Urothelium cell line (cell line): ENCODE data around the gene LHX5.
"Not testable (repeated sequence)": the region's sequence is repeated elsewhere in the genome, so short reads cannot be mapped to it uniquely, and the experiment has no call there.

Experiments used
- DNase-seq: peaks from one replicate; pipeline ENCODE4 v3.0.0; 2011; ENCODE audit warnings: low spot score, mixed read lengths
- FAIRE-seq: peaks from 2 replicates; lab custom pipeline; 2011; peaks lifted over from hg19 to GRCh38; lab: Jason Lieb, UNC

The LHX5 gene

DNA sequence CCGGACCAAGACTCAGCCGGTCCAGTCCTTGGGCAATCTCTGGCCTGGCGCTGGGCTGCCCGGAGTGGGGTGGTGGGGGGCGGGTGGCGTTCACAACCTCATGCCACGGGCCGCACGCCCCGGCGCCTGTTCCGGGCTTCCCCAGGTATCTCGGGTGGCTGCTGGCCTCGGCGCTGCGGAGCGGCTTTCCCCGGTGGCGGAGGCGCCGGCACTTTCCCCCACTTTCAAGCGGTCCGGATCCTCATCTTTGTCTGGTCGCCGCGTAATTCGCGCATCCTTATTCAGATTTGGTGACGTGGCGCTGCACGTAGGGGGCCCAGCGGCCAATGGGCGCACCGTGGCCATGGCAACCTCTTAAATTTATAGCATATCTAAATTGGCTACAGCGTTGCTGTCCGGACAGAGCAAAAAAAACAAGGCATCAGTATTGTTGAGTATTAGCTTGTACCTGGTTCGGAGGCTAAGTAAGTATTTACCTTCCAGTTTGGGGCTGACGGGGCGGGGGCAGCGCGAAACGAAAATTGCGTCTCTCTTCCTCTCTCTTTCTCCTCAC, at the start of gene LHX5:
Gene LHX5 (minus strand): TSS at position 253 of the 553 bp plus-strand sequence. CDS start 373 bp downstream, outside the sequence.
- FAIRE-seq (no peak), DNase-seq (no peak)

GRCh38 chr12:113519464-113520307, 48.0 kb upstream of the LHX5 start:
- no peak for DNase-seq
- FAIRE-seq: no peak

GRCh38 chr12:113515082-113515856, 43.6 kb upstream of the LHX5 start:
- DNase-seq (no peak), FAIRE-seq (no peak)

DNA sequence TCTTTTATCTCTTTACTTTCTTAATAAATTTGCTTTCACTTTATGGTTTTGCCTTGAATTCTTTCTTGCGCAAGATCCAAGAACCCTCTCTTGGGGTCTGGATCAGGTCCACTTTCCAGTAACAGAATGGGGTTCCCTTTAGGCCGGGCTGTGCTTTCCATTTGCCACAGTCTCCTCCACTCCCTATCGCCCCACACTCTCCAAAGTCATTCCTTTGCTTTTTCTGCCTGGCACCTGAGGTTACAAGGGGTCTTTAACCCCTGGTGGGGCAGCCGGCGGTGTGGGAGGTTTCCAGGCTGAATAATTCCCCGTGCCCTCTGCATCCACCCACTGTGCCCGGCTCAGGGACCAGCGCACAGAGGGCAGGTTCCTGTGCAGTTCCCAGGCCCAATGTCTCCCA, 42.9 kb upstream of the LHX5 start:
- FAIRE-seq (no peak), DNase-seq (no peak)

- DNase-seq (no peak), FAIRE-seq (no peak)
Measured at GRCh38 chr12:113512568-113512967, 40.9 kb upstream of the LHX5 start.

DNA sequence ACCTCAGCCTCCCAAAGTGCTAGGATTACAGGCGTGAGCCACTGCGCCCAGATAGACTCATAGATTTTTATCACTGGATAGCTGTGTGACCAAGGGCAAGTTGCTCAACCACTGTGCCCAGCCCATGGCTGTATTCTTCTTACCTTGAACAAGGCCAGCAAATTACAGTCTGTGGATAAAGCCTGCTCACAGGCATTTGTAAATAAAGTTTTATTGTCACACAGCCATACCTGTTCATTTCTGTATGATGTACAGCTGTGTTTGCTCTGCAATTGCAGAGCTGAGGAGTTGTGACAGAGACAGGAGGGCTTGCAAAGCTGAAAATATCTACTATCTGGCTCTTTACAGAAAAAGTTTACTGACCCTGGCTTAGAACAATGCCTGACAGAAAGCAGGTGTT, 35.2 kb upstream of the LHX5 start:
- DNase-seq (no peak), FAIRE-seq (no peak)

- DNase-seq: no peak
- no peak for FAIRE-seq
Measured at GRCh38 chr12:113505941-113506340, 34.3 kb upstream of the LHX5 start.

- no peak for DNase-seq
- no peak for FAIRE-seq
Measured at GRCh38 chr12:113504917-113505316, 33.2 kb upstream of the LHX5 start.

- FAIRE-seq: no peak
- DNase-seq: no peak
Measured at GRCh38 chr12:113500782-113501311, 29.2 kb upstream of the LHX5 start.

DNA sequence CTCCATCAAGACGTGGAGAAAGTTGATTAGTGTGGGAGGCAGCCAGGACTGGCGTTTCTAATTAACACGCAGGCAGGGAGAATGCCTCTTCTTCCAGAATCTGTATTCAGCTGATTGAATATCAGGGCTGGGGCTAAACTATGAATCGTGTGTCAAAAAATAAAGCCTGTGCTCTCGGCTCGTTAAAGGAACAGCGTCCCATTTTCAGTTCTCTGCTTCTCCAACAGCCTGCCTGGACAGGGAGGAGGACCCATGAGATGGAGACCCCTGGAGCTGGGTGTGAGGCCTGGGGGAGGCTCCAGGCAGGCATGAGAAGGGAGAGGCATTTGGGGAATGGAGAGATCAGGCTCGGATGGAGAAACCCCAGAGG, 28.6 kb upstream of the LHX5 start:
- no peak for FAIRE-seq
- no peak for DNase-seq

- no peak for FAIRE-seq
Measured at GRCh38 chr12:113498490-113498889, 26.8 kb upstream of the LHX5 start.

GRCh38 chr12:113497693-113498092, 26.0 kb upstream of the LHX5 start:
- FAIRE-seq (peak; percentile 70), DNase-seq (no peak)

More at GRCh38 chr12:113498490-113498889, 26.8 kb upstream of the LHX5 start:
- DNase-seq: no peak

DNA sequence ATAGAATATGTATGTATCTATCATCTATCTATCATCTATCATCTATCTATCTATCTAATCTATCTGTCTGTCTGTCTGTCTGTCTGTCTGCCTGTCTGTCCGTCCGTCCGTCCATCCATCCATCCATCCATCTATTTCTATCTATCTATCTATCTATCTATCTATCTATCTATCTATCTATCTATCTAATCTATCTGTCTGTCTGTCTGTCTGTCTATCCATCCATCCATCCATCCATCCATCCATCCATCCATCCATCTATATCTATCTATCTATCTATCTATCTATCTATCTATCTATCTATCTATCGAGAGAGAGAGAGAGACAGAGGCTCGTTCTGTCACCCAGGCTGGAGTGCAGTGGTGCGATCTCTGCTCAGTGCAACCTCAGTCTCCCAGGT, 24.3 kb upstream of the LHX5 start:
- FAIRE-seq, DNase-seq: not testable (repeated sequence)

- no peak for DNase-seq
- FAIRE-seq: no peak
Measured at GRCh38 chr12:113488322-113488721, 16.7 kb upstream of the LHX5 start.

DNA sequence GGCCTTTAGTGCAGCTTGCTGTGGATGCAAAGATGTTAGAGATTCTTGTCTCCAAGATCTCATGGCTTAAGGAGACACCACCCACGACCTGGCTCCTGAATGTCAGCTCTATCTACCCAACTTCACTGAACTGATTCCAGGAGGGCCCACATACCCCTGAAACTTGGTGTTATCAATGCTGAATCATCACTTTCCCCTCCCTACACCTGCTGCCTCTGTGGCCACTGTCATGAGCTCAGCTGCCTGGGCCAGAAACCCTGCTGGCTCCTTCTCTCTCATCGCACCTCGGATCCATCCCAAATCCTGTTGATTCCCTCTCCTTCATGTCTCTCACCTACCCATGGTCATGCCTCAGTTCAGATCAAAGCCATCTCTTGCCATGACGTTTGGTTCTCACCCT, 15.1 kb upstream of the LHX5 start:
- DNase-seq (no peak), FAIRE-seq (no peak)

DNA sequence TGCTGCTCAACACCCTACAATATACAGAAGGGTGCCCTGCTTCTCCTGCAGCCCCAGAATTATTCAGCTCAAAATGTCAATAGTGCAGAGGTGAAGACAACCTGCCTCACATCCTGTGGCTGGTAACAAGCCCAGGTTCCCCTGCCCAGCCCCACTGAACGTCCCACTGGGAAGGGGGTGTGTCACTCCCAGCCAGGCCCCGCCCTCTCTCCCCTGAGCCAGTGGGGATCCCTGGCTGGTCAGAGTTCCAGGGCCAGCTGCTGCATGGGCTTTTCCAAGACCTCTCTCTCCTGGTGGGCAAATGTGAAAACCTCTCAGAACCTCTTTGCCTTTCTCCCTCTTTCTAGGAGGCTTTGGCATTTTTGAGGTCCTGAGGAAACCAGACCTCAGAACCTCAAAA, 13.7 kb upstream of the LHX5 start:
- FAIRE-seq (no peak), DNase-seq (no peak)

DNA sequence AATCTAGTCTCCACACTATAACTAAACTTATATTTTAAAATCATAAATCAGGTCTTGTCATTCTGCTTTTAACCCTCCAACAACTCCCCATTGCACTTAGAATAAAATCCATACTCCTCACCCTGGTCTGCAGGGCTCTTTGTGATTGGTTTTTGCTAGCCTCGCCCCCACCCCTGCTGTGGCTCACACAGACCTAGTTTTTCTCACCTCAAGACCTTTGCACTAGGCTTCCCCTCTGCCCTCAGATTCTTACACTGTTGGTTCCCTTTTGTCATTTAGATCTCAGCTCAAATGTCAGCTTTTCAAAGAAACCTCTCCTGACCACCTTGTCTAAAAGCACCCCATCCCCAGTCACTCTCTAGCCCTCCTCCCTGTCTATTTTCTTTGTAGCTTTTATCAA, 10.7 kb upstream of the LHX5 start:
- DNase-seq (no peak), FAIRE-seq (no peak)

GRCh38 chr12:113480336-113480971, 8.8 kb upstream of the LHX5 start:
- FAIRE-seq (no peak), DNase-seq (no peak)

DNA sequence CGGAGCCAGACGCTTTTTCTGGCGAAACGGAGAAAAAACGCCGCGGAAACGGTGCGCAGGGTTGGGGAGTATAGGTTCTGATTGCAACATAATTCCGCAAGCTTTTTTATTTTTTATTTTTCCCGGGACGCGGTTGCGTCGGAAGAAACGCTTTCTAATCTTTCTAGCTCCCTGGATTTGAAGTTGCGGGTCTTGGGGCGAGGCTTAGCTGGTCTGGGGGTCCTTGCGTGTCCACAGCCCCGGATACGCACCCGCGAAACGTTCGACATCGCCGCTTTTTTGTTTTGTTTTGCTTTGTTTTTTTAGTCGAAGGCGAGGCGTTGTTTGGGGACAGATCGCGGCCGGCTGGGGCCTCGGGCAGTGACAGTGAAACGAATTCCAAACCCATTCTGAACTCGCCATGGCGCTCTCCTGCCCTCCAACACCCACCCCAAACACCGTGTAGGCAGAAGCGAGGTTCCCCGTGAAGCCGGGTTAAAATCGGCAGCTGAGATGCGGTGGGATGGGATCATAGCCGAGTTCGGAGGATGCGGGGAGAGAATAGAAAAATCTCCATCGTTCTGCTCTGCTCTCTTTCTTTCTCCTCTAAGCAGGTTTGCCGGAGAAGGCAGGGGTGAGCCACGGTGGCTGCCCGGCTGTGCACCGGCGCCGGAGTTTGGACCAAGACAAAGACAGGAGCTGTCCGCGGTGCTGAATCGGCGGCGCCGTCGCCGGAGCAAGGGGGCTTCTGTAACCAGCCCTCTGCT, 8.1 kb upstream of the LHX5 start:
- FAIRE-seq (no peak), DNase-seq (peak; percentile 81)

- no peak for DNase-seq
- no peak for FAIRE-seq
Measured at GRCh38 chr12:113479216-113479589, 7.5 kb upstream of the LHX5 start.
